Astrocyte (in vitro differentiated cells and primary cell): Measurements from ENCODE around the gene ASCL4. TPM values are rescaled to one million over a fixed set of nuclear protein-coding genes. Genes with fewer than 3 reads are reported as not detected.

Experiments
- DNase-seq: peaks from one replicate; pipeline ENCODE4 v3.0.0-alpha.2; 2010; ENCODE audit warnings: low read depth
- FAIRE-seq: peaks from 2 replicates; lab custom pipeline; 2011; peaks lifted over from hg19 to GRCh38; lab: Jason Lieb, UNC
- H2AFZ ChIP-seq: 2 replicates; pipeline ENCODE4 v1.6.0; 2012; ENCODE audit warnings: low read depth, low read length, inconsistent platforms
- H3K27ac ChIP-seq: 2 replicates; pipeline ENCODE4 v1.5.1; 2011; ENCODE audit warnings: low read depth, low read length, inconsistent platforms
- H3K27me3 ChIP-seq: 2 replicates; pipeline ENCODE4 v1.6.0; 2011; ENCODE audit warnings: low read length, inconsistent platforms; ENCODE audit not compliant: insufficient read depth
- H3K36me3 ChIP-seq: 2 replicates; pipeline ENCODE4 v1.5.1; 2011; ENCODE audit warnings: low read length, inconsistent platforms; ENCODE audit not compliant: insufficient read depth
- H3K4me1 ChIP-seq: 2 replicates; pipeline ENCODE4 v1.5.1; 2011; ENCODE audit warnings: low read length, inconsistent platforms; ENCODE audit not compliant: insufficient read depth
- H3K4me2 ChIP-seq: 2 replicates; pipeline ENCODE4 v1.6.0; 2012; ENCODE audit warnings: low read length, inconsistent platforms
- H3K4me3 ChIP-seq: 2 replicates; pipeline ENCODE4 v1.5.1; 2011; ENCODE audit warnings: low read depth, mild to moderate bottlenecking, low read length, inconsistent platforms; ENCODE audit not compliant: insufficient read depth
- H3K79me2 ChIP-seq: 2 replicates; pipeline ENCODE4 v1.6.0; 2012; ENCODE audit warnings: mild to moderate bottlenecking, low read length, inconsistent platforms; ENCODE audit not compliant: insufficient read depth
- H3K9ac ChIP-seq: 2 replicates; pipeline ENCODE4 v1.6.0; 2012; ENCODE audit warnings: mild to moderate bottlenecking, low read length, inconsistent platforms
- H3K9me3 ChIP-seq: 2 replicates; pipeline ENCODE4 v1.5.1; 2012; ENCODE audit warnings: low read depth, mild to moderate bottlenecking, low read length, inconsistent platforms; ENCODE audit not compliant: insufficient read depth
- H4K20me1 ChIP-seq: 2 replicates; pipeline ENCODE4 v1.6.0; 2012; ENCODE audit warnings: low read length, inconsistent platforms; ENCODE audit not compliant: insufficient read depth
- H3K27ac Mint-ChIP-seq: one replicate; pipeline ENCODE4 v1.8.0; 2021; ENCODE audit warnings: mild to moderate bottlenecking, mixed read lengths; ENCODE audit not compliant: unreplicated experiment
- H3K27me3 Mint-ChIP-seq: one replicate; pipeline ENCODE4 v1.8.0; 2021; ENCODE audit warnings: low read depth, mixed read lengths; ENCODE audit not compliant: unreplicated experiment
- H3K36me3 Mint-ChIP-seq: one replicate; pipeline ENCODE4 v1.8.0; 2021; ENCODE audit warnings: low read depth, mixed read lengths; ENCODE audit not compliant: unreplicated experiment
- H3K4me1 Mint-ChIP-seq: one replicate; pipeline ENCODE4 v1.8.0; 2021; ENCODE audit warnings: low read depth, mixed read lengths; ENCODE audit not compliant: unreplicated experiment
- H3K4me3 Mint-ChIP-seq: one replicate; pipeline ENCODE4 v1.8.0; 2021; ENCODE audit warnings: mild to moderate bottlenecking, moderate library complexity, mixed read lengths; ENCODE audit not compliant: unreplicated experiment
- H3K9me3 Mint-ChIP-seq: one replicate; pipeline ENCODE4 v1.8.0; 2021; ENCODE audit warnings: mild to moderate bottlenecking, mixed read lengths; ENCODE audit not compliant: unreplicated experiment
- EZH2 ChIP-seq: IDR thresholded peaks from 2 replicates; pipeline ENCODE4 v1.6.1; 2012; ENCODE audit warnings: mild to moderate bottlenecking, low read length, inconsistent platforms; ENCODE audit not compliant: insufficient read depth
- total RNA-seq: library from RNA; stranded (reverse); gene quantifications from 2 replicates; pipeline ENCODE4 v1.2.1, GENCODE V29; 2021
- TF ChIP-seq, protein P1 (sequence below): IDR thresholded peaks from 2 replicates; pipeline ENCODE4 v1.5.1; 2011; ENCODE audit warnings: low read depth, mild to moderate bottlenecking, inconsistent platforms, low read length, moderate library complexity; ENCODE audit not compliant: insufficient read depth

The ASCL4 gene
- total RNA-seq, 1 donor from 2014 or later: not detected

- H3K9ac ChIP-seq: no peak overlapping the region
- H3K79me2 ChIP-seq: no peaks in the 10 kb centered on the region
- H3K4me1 Mint-ChIP-seq: peaks cover 3% of the 10 kb centered on the region
- no peaks in the 10 kb centered on the region for H3K9me3 ChIP-seq
- no peaks in the 10 kb centered on the region for H3K27me3 ChIP-seq
- H3K36me3 Mint-ChIP-seq: peaks cover 2% of the 10 kb centered on the region
- no peak overlapping the region for H3K4me3 Mint-ChIP-seq
- H3K27ac ChIP-seq: no peak overlapping the region
- DNase-seq (no peak), FAIRE-seq (no peak)
- no peak for TF ChIP-seq EZH2
- H3K4me3 ChIP-seq: no peak overlapping the region
- H2AFZ ChIP-seq: no peak overlapping the region
- H3K27me3 Mint-ChIP-seq: peaks cover 19% of the 10 kb centered on the region
- H3K4me1 ChIP-seq: no peaks in the 10 kb centered on the region
- H4K20me1 ChIP-seq: no peaks in the 10 kb centered on the region
- no peaks in the 10 kb centered on the region for H3K9me3 Mint-ChIP-seq
- H3K27ac Mint-ChIP-seq: no peak overlapping the region
- no peaks in the 10 kb centered on the region for H3K36me3 ChIP-seq
- H3K4me2 ChIP-seq: no peak overlapping the region
Measured at GRCh38 chr12:107805488-107806180, 31.1 kb downstream of the ASCL4 start.

DNA sequence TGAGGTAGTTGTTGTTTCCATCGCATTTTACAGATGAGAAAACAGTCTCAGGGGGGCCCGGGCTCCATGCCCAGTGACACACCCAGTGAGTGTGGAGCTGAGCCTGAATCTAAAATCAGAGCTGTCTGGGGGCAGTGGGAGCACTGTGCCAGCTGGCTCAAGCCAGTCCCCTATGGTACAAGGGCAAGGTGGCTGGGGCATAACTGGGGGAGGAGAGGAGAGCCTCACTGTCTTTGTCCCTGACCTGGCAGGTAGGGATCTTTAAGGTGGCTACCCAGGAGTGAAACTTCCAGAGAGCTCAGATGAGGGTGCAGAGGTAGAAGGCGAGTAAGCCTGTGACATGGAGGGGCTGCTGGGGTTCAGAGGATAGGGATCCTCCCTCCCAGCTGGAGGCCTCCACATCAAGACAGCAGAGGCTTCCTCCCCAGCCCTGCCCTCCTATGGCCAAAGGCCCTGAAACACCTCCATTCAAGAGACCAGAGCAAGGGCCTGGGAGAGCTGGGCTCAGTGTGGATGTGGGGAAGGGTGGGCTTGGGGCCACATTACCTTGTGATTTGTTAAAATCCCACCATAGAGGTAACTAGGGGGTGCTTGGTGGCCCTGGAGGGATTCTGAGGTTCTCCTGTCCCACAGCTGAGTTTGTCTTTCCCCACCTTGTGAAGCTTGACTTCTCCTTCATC lies 33.1 kb downstream of the ASCL4 start:
- Histone ChIP-seq H3K9ac (no peak overlapping the region), H2AFZ (no peak overlapping the region), H3K79me2 (no peaks in the 10 kb centered on the region), H3K9me3 (no peaks in the 10 kb centered on the region), H4K20me1 (no peaks in the 10 kb centered on the region), H3K36me3 (no peaks in the 10 kb centered on the region), H3K27ac (no peak overlapping the region), H3K4me1 (no peaks in the 10 kb centered on the region), H3K4me2 (no peak overlapping the region), H3K4me3 (no peak overlapping the region), H3K27me3 (no peaks in the 10 kb centered on the region)
- no peak for DNase-seq
- Mint-ChIP-seq H3K4me1 (no peaks in the 10 kb centered on the region), H3K4me3 (no peak overlapping the region), H3K27ac (no peak overlapping the region), H3K27me3 (peaks cover 19% of the 10 kb centered on the region), H3K36me3 (peaks cover 2% of the 10 kb centered on the region), H3K9me3 (no peaks in the 10 kb centered on the region)
- no peak for FAIRE-seq
- TF ChIP-seq, protein P1, sequence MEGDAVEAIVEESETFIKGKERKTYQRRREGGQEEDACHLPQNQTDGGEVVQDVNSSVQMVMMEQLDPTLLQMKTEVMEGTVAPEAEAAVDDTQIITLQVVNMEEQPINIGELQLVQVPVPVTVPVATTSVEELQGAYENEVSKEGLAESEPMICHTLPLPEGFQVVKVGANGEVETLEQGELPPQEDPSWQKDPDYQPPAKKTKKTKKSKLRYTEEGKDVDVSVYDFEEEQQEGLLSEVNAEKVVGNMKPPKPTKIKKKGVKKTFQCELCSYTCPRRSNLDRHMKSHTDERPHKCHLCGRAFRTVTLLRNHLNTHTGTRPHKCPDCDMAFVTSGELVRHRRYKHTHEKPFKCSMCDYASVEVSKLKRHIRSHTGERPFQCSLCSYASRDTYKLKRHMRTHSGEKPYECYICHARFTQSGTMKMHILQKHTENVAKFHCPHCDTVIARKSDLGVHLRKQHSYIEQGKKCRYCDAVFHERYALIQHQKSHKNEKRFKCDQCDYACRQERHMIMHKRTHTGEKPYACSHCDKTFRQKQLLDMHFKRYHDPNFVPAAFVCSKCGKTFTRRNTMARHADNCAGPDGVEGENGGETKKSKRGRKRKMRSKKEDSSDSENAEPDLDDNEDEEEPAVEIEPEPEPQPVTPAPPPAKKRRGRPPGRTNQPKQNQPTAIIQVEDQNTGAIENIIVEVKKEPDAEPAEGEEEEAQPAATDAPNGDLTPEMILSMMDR: no peak
- no peak for TF ChIP-seq EZH2

GRCh38 chr12:107817250-107817649 lies 42.7 kb downstream of the ASCL4 start:
- DNase-seq (no peak), FAIRE-seq (no peak)
- Mint-ChIP-seq H3K4me3 (no peak overlapping the region), H3K36me3 (no peaks in the 10 kb centered on the region), H3K9me3 (no peaks in the 10 kb centered on the region), H3K27ac (no peak overlapping the region), H3K27me3 (no peaks in the 10 kb centered on the region), H3K4me1 (peaks cover 7% of the 10 kb centered on the region)
- no peaks in the 10 kb centered on the region for H3K27me3 ChIP-seq
- no peak overlapping the region for H3K27ac ChIP-seq
- H2AFZ ChIP-seq: no peak overlapping the region
- peaks cover 3% of the 10 kb centered on the region for H3K9me3 ChIP-seq
- H3K4me1 ChIP-seq: no peaks in the 10 kb centered on the region
- no peaks in the 10 kb centered on the region for H4K20me1 ChIP-seq
- H3K4me3 ChIP-seq: no peak overlapping the region
- H3K4me2 ChIP-seq: no peak overlapping the region
- H3K79me2 ChIP-seq: no peaks in the 10 kb centered on the region
- H3K36me3 ChIP-seq: no peaks in the 10 kb centered on the region
- TF ChIP-seq, protein P1: no peak
- no peak for TF ChIP-seq EZH2
- H3K9ac ChIP-seq: no peak overlapping the region
